Measurements from ENCODE around the gene IGF1.
A peak's percentile ranks its signal among the peaks of the same experiment; 100 is the strongest.

Gene IGF1

DNA sequence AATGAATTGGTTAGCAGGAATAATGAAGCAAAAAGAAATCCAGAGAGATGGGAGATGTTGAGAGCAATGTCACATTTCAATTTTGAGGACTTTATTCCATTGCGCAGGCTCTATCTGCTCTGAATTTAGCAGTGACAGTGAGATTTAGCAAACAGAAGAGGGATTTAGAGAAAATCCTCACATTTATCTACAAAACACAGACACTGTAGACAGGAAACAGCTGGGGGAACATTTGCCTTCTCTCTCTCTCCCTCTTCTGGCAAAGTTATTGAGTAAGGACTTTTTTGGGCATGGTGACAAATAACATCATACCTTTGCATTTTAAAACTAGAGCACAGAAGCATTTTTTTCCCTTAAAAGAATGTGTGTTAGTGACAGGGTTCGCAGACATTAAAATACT, at the start of gene IGF1:
IGF1 (minus strand) TSS at position 158 of the 400 bp plus-strand sequence. CDS start 182 bp downstream, outside the sequence.
- DNase-seq (ENCODE audit: low read depth), result no peak

GRCh38 chr12:102528111-102528510, 47.7 kb upstream of the IGF1 start:
- no peak for DNase-seq (ENCODE audit: low read depth)

GRCh38 chr12:102527171-102527720, 46.9 kb upstream of the IGF1 start:
- DNase-seq (ENCODE audit: low read depth), result peak; percentile 15

- DNase-seq (ENCODE audit: low read depth), result no peak
Measured at GRCh38 chr12:102526656-102527055, 46.3 kb upstream of the IGF1 start.

DNA sequence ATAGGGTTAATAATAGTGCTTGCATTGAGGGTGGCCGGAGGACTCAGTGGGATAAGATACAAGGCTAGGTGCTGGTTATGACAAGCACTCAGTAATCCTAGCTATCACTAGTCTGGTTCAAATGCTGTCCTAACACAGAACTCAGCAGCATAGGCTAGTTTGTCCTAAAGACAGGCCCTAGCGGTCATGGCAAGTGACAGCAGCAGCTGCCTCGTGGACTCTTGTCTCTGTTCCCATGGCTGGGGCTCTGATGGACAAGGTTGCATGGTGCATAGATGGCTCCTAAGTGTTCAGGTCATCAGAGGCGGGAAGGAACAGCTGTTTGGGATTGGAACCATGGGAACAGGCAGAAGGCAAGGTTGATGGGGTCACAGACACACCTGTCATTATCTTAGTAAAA, 42.4 kb upstream of the IGF1 start:
- DNase-seq (ENCODE audit: low read depth), result no peak

- no peak for DNase-seq (ENCODE audit: low read depth)
Measured at GRCh38 chr12:102521662-102522277, 41.4 kb upstream of the IGF1 start.

- DNase-seq (ENCODE audit: low read depth), result no peak
Measured at GRCh38 chr12:102518871-102519270, 38.5 kb upstream of the IGF1 start.

DNA sequence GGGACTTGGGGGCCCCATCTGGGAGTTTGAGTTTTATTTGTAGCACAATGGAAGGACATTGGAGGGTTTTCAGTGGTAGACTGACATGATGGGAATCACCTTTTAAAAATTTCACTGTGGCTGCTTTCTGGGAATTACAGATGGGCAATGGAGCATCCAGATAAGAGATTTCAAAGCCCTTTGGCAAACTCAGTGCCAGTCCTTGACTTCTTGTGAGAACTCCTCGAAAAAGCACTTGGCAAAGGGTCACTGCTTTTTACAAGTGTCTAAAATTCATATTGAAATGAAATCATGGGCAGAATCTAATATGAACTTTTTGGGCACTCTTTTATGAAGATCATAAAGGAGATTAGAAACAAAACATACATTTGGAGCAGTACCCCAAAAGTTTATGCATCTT, 34.3 kb upstream of the IGF1 start:
- DNase-seq (ENCODE audit: low read depth), result no peak

- no peak for DNase-seq (ENCODE audit: low read depth)
Measured at GRCh38 chr12:102513739-102514138, 33.4 kb upstream of the IGF1 start.

DNA sequence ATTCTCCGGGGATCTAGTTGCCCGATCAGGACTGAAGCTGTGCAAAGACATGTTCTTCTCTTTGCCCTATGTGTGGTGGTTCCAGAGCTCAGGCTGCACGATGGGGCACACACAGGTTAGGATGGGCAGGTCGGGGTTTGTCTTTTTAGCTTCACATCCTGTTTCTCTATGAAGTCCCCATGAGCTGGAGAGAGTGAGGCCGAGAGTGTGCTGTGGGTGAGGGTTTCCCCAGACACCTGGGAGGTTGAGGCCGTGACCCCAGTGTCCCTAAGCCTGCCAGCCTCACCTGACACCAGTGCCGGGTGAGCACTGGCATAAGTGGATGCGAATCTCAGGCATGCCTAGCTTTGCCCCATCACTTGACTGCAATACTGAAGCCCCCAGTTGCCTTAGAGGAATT, 32.9 kb upstream of the IGF1 start:
- DNase-seq (ENCODE audit: low read depth), result no peak

GRCh38 chr12:102512523-102512922, 32.2 kb upstream of the IGF1 start:
- no peak for DNase-seq (ENCODE audit: low read depth)

GRCh38 chr12:102511575-102511974, 31.2 kb upstream of the IGF1 start:
- no peak for DNase-seq (ENCODE audit: low read depth)

DNA sequence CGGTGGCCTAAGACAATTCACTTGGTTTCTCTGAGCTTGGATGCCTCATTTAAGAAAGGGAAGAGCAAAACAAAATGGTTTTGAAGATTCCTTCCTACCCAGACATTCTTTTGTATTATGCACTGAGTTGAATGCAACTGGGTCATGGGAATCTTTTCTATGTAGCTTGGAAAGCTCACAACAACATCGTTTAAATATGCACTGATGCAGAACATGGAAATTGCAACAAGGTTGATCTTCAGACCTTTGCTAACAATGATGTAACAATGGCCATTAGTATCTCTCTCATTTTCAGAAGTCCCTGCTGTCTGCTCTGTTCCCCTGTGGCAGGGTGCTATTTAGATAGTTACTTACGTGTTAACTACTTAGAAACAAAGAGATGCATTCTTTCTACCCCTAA, 30.1 kb upstream of the IGF1 start:
- DNase-seq (ENCODE audit: low read depth), result no peak

- DNase-seq (ENCODE audit: low read depth), result no peak
Measured at GRCh38 chr12:102510031-102510430, 29.7 kb upstream of the IGF1 start.

DNA sequence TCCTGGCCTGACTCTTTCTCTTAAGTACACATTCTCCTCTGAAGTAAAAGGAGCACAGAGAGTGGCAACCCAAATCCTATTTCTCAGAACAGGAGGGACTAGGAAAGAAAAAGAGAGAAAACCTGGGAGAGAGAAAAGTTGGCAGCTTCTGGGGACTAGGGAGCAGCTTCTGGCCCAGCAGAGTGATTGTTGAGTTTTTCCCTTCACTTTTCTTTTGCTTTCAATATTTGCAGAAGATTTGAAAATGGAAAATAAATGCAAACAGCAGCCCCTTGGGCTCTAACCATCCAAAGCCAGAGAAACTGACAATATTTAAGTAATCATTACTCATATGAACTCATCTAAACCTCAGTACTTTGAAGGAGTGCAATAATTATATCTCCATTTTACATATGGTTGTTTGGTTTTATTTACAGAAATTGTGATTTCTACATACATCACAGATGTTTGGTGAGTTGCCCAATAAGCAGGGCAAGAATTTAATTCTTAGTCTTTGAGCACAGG, 28.8 kb upstream of the IGF1 start:
- no peak for DNase-seq (ENCODE audit: low read depth)

GRCh38 chr12:102508052-102508451, 27.7 kb upstream of the IGF1 start:
- no peak for DNase-seq (ENCODE audit: low read depth)

- no peak for DNase-seq (ENCODE audit: low read depth)
Measured at GRCh38 chr12:102507301-102507700, 26.9 kb upstream of the IGF1 start.

DNA sequence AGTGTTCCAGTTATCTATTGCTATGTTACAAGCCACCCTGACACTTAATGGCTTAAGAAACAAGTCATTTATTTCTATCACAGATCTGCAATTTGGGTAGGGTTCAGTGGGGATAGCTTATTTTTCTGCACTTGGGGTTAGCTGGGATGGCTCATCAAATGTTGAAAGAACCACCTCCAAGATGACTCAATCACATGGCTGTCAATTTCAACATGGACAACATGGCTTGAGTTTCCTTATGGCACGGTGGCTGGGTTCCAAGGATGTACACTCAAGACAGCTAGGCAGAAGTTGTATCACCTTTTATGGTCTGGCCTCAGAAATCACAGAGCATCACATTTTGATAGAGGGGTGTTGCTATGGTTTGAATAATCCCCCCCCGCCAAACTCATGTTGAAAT, 24.5 kb upstream of the IGF1 start:
- DNase-seq (ENCODE audit: low read depth), result no peak

GRCh38 chr12:102504280-102504679, 23.9 kb upstream of the IGF1 start:
- DNase-seq (ENCODE audit: low read depth), result no peak

DNA sequence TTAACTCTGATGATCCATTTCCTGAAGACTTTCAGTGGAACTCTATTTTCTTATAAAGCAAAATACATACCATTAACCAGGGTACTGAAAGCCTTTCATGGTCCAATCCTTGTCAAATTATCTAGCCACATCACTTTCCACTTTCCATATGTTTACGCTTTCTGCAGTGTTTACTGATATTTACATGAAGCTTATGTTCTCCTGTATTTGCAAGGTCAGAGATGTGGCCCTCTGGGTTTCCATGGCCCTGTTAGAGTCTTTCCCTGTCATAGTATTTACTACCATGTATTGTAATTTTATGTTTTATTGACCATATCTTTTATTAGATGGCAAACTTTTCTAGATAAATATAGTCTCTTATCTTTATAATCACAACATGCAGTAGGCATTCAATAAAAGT, 23.5 kb upstream of the IGF1 start:
- no peak for DNase-seq (ENCODE audit: low read depth)

- no peak for DNase-seq (ENCODE audit: low read depth)
Measured at GRCh38 chr12:102503056-102503681, 22.8 kb upstream of the IGF1 start.

GRCh38 chr12:102501773-102502172, 21.4 kb upstream of the IGF1 start:
- DNase-seq (ENCODE audit: low read depth), result no peak

DNA sequence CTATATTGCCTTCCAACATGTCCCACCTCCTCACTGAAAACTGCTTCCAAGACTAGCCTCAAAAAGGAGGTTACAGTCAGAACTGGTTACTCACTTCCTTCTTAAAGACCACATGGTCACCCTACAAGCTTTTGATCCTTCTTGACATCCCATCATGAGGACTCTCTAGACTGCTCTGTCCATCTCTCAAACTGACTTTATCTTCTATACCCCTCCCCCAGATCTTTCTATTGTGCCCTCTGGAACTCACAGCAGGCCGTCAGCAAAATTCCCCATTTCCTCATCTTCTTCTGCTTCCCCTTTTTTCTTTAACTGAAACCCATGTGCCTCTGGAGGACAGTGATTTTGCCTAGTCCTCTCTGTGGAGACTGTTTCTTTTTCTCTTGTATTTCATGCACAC, 18.1 kb upstream of the IGF1 start:
- DNase-seq (ENCODE audit: low read depth), result no peak

DNA sequence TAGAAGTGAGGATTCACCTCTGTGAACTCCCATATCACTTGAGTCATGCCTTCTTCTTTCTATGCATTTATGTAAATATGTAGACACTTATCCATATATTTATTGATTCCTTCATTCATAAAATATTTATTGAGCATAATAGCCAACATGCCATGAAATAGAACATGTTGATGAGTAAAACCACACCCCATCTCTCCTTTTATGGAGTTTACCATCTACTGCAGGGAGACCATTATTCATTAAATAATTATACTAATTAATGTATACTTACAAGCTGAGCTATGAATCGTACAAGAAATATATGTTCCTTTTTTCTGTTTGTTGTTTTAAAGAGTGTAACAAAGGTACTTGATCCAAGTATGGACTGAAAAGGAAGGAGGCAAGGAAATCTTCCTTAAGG, 17.4 kb upstream of the IGF1 start:
- no peak for DNase-seq (ENCODE audit: low read depth)
